Endothelial cell (in vitro differentiated cells): ENCODE data around the gene RABGGTA. TPM values are rescaled to one million over a fixed set of nuclear protein-coding genes. Genes with fewer than 3 reads are reported as not detected.

Experiments used
- DNase-seq: peaks from one replicate; pipeline ENCODE4 v3.0.0; 2021; ENCODE audit warnings: low spot score
- H3K27ac Mint-ChIP-seq: one replicate; pipeline ENCODE4 v1.8.0; 2021; ENCODE audit warnings: mixed read lengths, inconsistent platforms; ENCODE audit not compliant: unreplicated experiment
- H3K27me3 Mint-ChIP-seq: one replicate; pipeline ENCODE4 v1.8.0; 2021; ENCODE audit warnings: mild to moderate bottlenecking, moderate library complexity, mixed read lengths, inconsistent platforms; ENCODE audit not compliant: unreplicated experiment
- H3K36me3 Mint-ChIP-seq: one replicate; pipeline ENCODE4 v1.8.0; 2021; ENCODE audit warnings: mild to moderate bottlenecking, low read depth, mixed read lengths, inconsistent platforms; ENCODE audit not compliant: unreplicated experiment
- H3K4me1 Mint-ChIP-seq: one replicate; pipeline ENCODE4 v1.8.0; 2021; ENCODE audit warnings: mild to moderate bottlenecking, mixed read lengths, inconsistent platforms; ENCODE audit not compliant: unreplicated experiment
- H3K4me3 Mint-ChIP-seq: one replicate; pipeline ENCODE4 v1.8.0; 2021; ENCODE audit warnings: mild to moderate bottlenecking, mixed read lengths, inconsistent platforms; ENCODE audit not compliant: unreplicated experiment
- H3K9me3 Mint-ChIP-seq: one replicate; pipeline ENCODE4 v1.8.0; 2021; ENCODE audit warnings: mixed read lengths, inconsistent platforms; ENCODE audit not compliant: unreplicated experiment
- total RNA-seq: library from RNA; stranded (reverse); fragmentation: NEBNext Ultra II Directional; extraction: Animal tissue kit (Norgen Biotek cat#: 25700); gene quantifications from one replicate; pipeline ENCODE4 v1.2.1, GENCODE V29; 2021; ENCODE audit not compliant: unreplicated experiment
- TF ChIP-seq, protein P1 (sequence below): fragments of 200-600 bp; sonication (generic); IDR thresholded peaks from one replicate; pipeline ENCODE4 v1.5.0; 2021; ENCODE audit warnings: antibody characterized with exemption; ENCODE audit not compliant: unreplicated experiment

Gene RABGGTA
- total RNA-seq, 1 donor from 2014 or later: 17.7 TPM

DNA sequence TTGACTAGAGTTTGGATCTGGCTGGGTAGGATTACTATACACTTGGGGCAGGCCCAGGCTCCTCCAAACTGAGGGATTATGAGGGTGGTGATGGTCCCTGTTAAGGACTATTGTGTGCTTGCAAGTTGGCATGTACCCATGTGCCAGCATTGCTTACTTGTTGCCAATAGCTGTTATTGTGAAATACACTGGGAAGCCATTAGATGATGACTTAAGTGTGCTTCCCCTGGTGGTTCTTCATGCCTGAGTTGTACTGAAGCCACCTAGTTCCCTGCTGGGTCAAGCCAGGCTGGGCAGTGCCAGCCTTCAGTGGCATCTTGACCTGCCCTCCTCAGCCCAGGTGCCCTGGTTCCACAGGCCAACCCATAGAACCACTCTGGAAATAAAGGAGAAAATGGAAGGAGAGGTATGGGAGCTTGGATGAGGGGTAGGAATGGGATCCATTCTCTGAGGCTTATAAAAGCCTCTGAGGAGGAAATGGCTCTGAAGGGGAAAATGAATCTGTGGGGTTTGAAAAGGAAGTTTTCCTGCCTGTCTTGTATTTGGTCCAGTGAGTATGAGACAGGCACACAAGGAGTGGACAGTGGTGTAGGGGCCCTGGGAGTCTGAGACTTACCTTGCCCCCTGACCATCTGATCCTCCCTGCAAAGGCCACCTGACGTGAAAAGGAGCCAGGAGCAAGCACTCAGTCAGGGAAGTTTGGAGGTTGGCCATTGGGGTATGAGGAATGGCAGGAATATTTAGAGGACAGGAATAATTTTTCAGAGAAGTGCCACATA lies 40.6 kb upstream of the RABGGTA start:
- peaks cover 17% of the 10 kb centered on the region for H3K36me3 Mint-ChIP-seq
- peaks cover 24% of the 10 kb centered on the region for H3K27me3 Mint-ChIP-seq
- H3K27ac Mint-ChIP-seq: no peak overlapping the region
- peaks cover 69% of the 10 kb centered on the region for H3K4me1 Mint-ChIP-seq
- TF ChIP-seq, protein P1, sequence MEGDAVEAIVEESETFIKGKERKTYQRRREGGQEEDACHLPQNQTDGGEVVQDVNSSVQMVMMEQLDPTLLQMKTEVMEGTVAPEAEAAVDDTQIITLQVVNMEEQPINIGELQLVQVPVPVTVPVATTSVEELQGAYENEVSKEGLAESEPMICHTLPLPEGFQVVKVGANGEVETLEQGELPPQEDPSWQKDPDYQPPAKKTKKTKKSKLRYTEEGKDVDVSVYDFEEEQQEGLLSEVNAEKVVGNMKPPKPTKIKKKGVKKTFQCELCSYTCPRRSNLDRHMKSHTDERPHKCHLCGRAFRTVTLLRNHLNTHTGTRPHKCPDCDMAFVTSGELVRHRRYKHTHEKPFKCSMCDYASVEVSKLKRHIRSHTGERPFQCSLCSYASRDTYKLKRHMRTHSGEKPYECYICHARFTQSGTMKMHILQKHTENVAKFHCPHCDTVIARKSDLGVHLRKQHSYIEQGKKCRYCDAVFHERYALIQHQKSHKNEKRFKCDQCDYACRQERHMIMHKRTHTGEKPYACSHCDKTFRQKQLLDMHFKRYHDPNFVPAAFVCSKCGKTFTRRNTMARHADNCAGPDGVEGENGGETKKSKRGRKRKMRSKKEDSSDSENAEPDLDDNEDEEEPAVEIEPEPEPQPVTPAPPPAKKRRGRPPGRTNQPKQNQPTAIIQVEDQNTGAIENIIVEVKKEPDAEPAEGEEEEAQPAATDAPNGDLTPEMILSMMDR: no peak
- peak overlapping the region; percentile 72 for H3K4me3 Mint-ChIP-seq
- DNase-seq: no peak
- H3K9me3 Mint-ChIP-seq: no peaks in the 10 kb centered on the region

DNA sequence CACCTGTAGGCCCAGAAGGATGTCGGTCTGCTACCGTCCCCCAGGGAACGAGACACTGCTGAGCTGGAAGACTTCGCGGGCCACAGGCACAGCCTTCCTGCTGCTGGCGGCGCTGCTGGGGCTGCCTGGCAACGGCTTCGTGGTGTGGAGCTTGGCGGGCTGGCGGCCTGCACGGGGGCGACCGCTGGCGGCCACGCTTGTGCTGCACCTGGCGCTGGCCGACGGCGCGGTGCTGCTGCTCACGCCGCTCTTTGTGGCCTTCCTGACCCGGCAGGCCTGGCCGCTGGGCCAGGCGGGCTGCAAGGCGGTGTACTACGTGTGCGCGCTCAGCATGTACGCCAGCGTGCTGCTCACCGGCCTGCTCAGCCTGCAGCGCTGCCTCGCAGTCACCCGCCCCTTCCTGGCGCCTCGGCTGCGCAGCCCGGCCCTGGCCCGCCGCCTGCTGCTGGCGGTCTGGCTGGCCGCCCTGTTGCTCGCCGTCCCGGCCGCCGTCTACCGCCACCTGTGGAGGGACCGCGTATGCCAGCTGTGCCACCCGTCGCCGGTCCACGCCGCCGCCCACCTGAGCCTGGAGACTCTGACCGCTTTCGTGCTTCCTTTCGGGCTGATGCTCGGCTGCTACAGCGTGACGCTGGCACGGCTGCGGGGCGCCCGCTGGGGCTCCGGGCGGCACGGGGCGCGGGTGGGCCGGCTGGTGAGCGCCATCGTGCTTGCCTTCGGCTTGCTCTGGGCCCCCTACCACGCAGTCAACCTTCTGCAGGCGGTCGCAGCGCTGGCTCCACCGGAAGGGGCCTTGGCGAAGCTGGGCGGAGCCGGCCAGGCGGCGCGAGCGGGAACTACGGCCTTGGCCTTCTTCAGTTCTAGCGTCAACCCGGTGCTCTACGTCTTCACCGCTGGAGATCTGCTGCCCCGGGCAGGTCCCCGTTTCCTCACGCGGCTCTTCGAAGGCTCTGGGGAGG lies 39.5 kb upstream of the RABGGTA start, which contains the start of gene LTB4R:
Gene LTB4R, plus strand, starts transcription at position 857 of the 959 bp plus-strand sequence. CDS start 4,150 bp downstream, outside the sequence.
- Mint-ChIP-seq H3K36me3 (peaks cover 24% of the 10 kb centered on the region), H3K9me3 (no peaks in the 10 kb centered on the region), H3K4me3 (peak within 1 kb of the TSS; percentile 81), H3K27ac (peak within 1 kb of the TSS; percentile 74), H3K27me3 (peaks cover 24% of the 10 kb centered on the region), H3K4me1 (peaks cover 69% of the 10 kb centered on the region)
- DNase-seq: peak; percentile 78
- TF ChIP-seq, protein P1: peak; percentile 39

GRCh38 chr14:24310265-24310645 lies 38.9 kb upstream of the RABGGTA start:
- no peak for DNase-seq
- peak overlapping the region; percentile 81 for H3K4me3 Mint-ChIP-seq
- peaks cover 65% of the 10 kb centered on the region for H3K4me1 Mint-ChIP-seq
- peaks cover 28% of the 10 kb centered on the region for H3K36me3 Mint-ChIP-seq
- H3K27ac Mint-ChIP-seq: peak overlapping the region; percentile 74
- TF ChIP-seq, protein P1: no peak
- H3K27me3 Mint-ChIP-seq: peaks cover 18% of the 10 kb centered on the region
- no peaks in the 10 kb centered on the region for H3K9me3 Mint-ChIP-seq

GRCh38 chr14:24309538-24310264 lies 38.3 kb upstream of the RABGGTA start, which contains the start of gene LTB4R2:
Gene LTB4R2 (plus strand): TSS chr14:24310140. CDS start chr14:24310665, 525 bp downstream.
- no peaks in the 10 kb centered on the region for H3K9me3 Mint-ChIP-seq
- peaks cover 16% of the 10 kb centered on the region for H3K27me3 Mint-ChIP-seq
- peaks cover 34% of the 10 kb centered on the region for H3K36me3 Mint-ChIP-seq
- H3K27ac Mint-ChIP-seq: peak within 1 kb of the TSS; percentile 74
- no peak for DNase-seq
- peak within 1 kb of the TSS; percentile 81 for H3K4me3 Mint-ChIP-seq
- peaks cover 59% of the 10 kb centered on the region for H3K4me1 Mint-ChIP-seq
- TF ChIP-seq, protein P1: no peak
